AG08396 (cell line): Measurements from ENCODE around the gene GTPBP8.
"Not testable (repeated sequence)": the region's sequence is repeated elsewhere in the genome, so short reads cannot be mapped to it uniquely, and the experiment has no call there.

Source experiments
- DNase-seq: peaks from one replicate; pipeline ENCODE4 v3.0.0; 2012; ENCODE audit warnings: low spot score, mixed read lengths

GTPBP8 gene

DNA sequence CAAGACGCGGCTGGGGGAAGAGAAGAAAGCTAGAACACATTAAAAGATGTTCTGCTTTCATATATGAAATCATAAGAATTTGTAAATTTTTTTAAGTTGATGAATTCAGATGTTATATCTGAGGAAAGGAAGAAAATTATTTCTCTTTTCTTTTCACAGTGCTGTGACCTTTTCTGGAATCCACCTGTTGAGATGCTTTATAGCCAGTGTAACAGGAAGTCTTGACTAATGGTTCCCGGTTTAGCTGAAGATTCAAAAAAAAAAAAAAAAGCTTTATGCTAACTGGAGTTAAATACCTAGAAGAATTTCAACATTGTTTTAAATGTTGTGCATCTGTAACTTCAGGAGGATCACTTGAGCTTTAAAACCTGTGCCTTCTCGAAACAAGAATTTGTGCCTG is 9.9 kb downstream of the GTPBP8 start:
- DNase-seq = no peak

DNA sequence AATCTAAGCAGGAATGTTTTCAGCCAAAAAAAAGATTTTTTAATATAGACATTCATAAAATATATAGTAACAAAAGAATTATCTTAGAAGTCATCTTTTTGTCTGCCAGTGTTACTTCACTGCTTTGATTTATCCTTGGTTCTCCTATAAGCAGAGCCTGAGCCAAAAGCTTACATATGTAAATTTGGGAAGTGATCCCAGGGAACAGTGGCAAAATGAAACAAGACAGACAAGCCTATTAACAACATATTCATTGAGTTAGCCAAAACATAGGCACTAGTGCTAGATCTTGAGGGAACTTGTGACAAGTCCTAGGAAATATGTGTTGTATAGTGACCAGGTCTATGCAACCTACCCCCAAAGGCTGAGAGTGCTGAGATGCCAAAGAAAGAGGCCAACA is 11.3 kb downstream of the GTPBP8 start:
- DNase-seq = no peak

DNA sequence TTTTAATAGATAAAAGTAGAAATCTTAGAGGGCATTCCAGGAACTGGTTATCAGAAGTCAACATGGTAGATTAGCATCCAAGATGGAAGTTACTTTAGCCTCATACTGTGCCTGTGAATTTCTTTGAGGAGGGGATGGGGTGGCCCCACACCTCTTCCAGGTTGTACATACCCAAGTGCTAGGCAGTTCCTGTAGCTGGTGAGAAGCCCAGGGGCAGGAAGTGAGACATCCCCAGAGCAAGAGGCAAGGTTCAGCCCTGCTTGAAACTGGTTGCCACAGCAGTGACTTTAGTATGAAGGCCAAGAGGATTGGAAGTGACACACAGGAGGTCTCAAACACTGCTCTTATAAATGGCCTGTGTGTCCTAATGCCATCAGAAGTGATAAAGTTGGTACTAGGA is 11.9 kb downstream of the GTPBP8 start:
- DNase-seq = no peak

DNA sequence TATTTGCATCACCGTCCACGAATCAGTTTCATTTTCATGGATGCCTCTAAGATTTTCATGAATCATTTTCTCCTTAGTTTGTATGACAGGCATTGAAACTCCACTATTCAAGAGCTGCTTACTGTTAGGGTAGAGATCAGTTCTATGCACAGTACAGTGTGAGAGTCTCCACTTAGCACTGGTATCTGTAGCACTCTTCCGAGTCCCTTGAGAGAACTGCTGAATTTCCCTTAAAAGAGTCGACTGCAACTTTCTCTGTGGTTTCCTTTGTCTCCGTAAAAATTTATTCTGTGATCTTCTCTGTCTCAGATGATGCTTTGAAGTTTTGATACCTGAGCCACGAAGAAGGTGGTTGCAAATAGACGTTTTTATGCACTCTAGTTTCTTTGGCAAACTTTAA is 14.8 kb downstream of the GTPBP8 start:
- DNase-seq = no peak

DNA sequence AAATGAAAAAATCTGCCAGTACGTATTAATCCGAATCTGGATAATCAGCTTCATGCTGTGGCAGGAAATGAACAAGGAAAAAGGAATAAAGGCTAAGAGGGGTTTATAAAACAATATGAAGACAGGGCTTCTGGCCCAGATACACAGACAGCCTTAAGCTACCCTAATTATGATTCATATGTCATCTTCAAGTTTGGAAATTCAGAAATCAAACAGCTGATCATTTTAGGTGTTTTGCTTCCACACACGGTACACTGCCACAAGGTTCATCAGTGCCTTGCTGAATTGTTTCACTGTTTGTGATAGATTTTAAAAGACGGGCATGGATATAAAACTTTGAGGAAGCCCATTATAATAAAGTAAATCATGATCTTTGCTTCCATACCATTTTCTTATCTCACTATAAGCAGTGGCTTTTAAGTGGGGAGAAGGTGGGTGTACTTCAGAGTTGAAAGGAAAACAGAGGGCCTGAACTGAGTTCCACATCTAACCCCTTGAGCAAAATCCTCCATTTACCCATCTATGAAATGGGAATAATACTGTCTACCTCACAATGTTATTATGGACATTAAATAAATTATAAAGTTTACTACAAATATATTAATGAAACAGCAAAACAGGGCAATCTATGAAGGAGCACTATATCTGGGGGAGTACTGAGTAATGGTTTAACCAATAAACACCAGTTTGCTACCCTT is 15.7 kb downstream of the GTPBP8 start:
- DNase-seq = no peak

DNA sequence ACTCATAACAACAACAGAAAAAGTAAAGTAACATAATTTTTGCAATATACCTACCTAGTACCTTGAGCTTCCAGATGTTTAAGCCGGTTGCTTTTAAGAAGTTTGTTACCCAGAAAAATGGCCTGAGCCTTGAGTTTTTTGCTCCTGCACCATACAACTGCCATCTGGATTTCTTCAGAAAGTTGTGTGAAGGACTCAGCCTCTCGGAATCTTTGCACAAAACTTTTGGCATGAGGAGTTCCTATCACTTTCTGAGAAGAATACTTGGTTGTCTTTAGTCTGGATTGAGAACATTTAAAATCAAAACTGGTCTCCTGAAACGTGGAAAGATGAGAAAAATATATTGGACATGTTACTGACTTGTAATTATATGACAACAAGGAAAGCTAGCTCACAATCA is 17.3 kb downstream of the GTPBP8 start:
- no peak for DNase-seq

DNA sequence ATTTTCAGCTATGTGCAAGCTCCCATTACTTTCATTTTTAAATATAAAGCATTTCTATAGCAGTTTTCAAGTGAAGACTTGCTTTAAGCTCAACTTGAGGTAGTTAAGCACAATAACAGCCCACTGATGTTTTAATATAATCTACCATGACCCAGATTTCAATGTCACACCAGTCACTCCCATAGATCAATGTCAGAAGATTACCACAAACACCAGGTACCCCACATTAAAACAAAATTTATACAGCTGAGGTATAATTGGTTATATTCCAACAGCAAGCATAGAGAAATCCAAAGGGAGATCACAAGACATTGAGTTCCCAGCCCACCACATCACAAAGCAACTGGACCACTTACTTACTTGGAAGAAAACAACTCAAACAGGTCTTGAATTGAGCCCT is 22.8 kb downstream of the GTPBP8 start:
- no peak for DNase-seq

DNA sequence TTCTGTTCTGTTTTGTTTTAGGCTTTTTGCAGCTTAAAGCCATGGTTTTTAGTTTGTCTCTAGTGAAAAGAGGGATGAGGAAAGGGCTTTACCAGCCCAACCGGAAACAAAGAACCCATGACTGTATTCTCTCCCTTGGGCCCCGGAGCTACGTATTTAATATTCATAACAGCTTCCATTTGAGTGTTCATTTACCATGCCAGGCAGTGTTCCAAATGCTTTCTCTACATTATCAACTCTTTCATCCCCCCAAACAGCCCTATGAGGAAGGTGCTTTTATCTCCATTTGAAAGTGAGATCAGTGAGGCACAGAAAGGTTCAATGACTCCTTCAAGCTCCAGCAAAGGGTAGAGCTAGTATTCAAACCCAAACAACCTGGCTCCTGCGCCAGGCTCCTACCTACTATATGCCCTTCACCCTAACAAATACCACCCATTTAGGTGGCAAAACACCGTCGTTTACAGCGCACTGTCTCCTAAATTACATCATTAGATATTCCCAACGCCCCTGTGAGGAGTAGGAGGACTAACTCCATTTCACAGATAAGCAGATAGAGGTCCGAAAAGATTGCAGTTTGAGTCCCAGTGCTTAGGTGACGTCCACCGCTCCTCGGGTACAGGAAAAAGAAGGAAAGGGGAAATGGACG is 27.9 kb downstream of the GTPBP8 start:
- no peak for DNase-seq

DNA sequence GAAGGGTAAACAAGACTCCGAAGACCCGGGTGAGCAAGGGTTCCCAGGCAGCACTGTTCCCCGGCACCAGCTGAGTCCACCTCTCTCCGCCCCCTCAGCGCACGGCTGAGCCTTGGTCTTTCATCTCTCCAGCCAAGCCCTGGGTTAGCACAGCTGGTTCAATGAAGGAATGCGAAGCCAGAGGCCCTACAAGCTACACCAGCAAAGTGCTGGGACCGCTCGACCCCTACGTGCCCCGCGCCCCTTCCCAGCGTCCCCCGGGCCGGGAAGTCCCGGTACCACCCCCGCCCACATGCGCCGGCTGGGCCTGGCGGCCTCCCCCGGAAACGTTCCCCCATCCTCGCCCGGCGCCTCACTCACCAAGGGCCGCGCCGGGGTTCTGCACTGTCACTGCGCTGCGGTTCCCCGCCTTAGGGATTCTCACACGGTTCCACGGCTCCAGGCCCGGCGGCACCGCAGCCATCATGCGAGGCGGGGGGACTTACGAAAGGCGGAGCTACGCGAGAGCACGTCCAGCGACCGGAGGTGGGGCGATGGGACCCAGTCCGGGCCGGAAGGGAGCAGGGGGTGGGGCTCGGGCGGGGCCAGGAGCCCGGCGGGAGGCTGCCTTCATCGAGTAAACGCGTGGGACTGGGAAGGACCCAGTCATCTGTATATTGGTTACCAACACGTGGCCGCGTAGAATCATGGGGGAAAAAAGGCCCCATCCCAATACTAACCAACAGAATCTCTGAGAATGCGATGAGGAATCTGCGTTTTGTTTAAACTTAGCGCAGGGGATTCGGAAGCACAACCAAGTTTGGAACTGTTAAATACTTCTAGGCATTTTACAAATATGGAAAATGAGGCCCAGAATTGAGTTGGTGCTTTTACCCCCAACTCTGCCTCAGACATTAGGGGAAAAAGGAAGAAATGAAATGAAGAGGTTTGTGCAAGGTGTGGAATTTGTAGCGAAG is 28.7 kb downstream of the GTPBP8 start:
- DNase-seq = peak; percentile 96

DNA sequence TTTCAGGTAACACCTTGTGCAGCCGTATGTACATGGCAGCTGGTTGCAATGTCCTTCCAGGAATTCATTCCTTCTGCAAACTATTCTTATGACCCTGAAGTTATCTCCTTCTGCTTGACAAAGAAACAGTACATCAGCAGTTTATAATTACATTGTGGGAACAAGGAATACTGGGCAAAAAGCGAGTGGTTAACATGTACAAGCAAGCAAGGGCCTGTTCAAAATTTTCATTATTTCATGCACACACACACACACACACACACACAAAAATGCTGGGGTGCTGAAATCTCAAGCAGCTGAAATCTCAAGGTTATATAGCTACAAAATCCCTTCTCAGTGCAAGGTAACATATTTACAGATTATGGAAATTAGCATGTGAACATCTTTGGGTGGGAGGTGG is 30.7 kb downstream of the GTPBP8 start:
- no peak for DNase-seq

DNA sequence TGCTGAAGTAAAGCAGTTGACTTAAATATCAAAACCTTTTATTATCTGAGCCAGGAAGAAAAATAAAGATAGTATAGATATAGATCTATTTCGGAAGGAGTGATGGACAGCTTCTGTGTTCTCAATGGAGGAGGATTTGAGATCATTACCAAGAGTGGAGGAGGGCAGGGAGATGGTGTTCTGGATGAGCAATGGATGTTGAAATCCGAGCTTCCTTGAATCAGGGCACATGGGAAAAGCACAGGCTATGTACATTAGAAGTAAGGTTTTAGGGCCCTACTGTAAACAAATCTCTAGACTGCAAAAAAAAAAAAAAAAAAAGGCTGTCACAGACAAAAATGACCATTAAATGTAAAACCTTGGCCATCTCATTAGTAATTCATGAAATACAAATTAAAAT is 43.2 kb downstream of the GTPBP8 start:
- DNase-seq = no peak

DNA sequence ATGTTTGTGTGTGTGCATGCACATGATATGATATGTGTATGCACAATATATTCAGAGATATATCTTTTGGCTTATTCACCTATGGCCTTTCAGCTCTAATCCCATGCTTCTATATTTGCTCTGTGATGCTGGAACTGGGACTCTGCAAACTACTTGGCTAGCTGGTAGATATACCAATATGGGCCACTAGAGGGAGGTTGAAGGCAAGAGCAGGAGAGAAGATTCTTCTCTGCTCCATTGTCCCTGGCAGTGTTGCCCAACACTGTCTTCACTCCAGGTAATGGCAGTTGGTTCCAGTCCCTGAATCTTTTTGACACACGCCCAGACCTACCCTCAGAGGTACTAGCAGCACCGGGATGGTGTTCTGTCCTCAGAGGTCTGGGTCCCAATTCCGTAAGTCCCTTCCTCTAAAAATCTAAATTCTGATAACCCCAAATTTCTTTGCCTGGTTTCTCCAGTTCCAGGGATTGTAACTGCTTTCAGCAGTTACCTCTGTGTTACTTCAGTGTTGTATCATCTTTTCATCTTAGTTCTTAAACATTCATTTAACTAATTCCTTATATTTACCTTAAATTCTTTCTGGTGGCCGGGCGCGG is 44.7 kb downstream of the GTPBP8 start:
- peak; percentile 72 for DNase-seq

DNA sequence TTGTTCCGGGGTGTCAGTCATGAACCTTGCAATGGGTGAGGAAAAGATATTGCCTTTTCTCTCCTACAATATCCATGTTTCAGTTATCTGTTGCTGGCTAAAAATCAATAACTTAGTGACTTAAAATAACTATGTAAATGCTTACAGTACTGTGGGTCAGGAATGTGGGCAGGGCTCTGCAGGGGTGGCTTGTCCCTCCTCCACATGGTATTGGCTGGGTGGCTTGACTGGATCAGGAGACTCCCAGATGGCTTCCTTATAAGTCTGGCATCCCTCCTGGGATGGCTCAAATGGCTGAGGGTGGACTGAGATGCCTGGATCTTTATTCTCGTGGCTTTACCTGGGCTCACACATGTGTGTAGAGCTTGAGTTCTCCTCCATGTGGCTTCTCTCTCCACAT is 47.5 kb downstream of the GTPBP8 start:
- DNase-seq = no peak

DNA sequence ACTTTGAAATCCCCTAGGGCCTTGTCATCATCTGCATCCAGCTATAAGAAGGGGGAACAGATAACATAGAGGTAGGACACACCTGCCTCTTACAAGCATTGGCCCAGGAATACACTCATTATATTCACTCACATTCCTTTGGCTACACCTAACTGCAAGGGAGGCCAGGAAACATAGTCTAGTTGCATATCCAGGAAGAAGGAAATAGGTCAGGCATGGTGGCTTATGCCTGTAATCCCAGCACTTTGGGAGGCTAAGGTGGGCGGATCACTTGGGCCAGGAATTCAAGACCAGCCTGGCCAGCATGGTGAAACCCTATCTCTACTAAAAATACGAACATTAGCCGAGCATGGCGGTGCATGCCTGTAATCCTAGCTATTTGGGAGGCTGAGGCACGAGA is 48.8 kb downstream of the GTPBP8 start:
- no peak for DNase-seq

DNA sequence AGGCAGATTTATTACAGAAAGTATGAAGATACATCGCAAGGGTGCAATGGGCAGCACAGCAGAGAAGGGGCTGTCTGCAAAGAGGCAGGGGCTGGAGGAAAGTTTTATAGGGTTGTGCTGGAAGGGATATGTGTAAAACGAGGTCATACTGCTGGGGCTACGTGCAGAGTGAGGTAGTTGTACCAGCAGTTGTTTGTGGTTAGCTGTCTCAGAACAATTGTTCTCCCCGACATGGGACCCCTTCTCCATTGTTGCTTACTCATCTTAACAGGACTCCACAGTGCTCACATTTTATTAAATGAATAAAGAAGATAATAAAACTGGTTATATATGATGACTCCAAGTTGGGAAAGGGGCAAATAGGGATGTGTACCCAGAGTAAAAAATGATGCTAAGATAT is 49.4 kb downstream of the GTPBP8 start:
- DNase-seq = no peak

DNA sequence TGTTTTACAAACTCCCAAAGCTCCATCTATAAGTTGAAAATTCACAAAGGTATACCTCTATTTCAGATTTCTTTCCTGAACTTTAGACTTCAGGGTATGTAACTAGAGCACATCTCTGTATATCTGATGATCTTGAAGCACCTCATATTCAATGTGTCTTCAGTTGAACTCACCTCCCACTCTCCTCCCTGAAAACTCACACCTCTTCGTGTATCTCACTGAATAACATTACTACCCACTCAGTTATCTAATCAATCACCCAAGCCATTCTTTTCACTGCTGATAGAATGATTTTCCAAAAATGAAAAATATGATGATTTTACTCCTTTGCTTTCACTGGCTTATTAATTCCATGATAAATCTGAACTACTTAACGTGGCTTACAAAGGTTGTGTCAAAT is 52.9 kb downstream of the GTPBP8 start:
- DNase-seq = no peak

DNA sequence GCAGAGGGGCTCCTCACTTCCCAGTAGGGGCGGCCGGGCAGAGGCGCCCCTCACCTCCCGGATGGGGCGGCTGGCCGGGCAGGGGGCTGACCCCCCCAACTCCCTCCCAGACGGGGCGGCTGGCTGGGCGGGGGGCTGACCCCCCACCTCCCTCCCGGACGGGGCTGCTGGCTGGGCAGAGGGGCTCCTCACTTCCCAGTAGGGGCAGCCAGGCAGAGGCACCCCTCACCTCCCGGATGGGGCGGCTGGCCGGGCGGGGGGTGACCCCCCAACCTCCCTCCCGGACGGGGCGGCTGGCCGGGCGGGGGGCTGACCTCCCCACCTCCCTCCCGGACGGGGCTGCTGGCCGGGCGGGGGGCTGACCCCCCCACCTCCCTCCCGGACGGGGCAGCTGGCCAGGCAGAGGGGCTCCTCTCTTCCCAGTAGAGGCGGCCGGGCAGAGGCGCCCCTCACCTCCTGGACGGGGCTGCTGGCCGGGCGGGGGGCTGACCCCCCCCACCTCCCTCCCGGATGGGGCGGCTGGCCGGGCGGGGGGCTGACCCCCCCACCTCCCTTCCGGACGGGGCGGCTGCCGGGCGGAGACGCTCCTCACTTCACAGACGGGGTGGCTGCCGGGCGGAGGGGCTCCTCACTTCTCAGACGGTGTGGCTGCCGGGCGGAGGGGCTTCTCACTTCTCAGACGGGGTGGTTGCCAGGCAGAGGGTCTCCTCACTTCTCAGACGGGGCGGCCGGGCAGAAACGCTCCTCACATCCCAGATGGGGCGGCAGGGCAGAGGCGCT is 55.6 kb downstream of the GTPBP8 start:
- not testable (repeated sequence) for DNase-seq

DNA sequence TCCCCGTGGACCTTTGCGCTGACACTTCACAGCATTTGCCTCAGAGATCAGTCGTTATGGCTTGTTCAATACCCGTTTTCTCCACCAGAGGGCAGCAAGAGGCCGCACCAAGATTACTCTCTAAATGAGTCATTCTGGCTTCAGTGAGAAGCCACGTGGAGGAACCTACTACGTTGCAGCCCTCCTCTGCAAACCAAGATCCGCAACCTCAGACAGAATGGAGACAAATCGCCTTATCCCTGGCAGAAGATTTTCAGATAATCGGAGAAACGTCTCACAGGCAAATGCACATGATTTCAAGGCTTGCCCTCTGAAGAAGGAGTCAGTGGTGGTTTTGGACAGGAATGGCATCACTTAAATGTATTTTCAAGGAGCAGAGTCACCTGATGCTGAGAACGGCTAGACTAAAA is 60.5 kb downstream of the GTPBP8 start:
- peak; percentile 83 for DNase-seq
